ENCODE measurements around the gene FZD2. TPM values are rescaled to one million over a fixed set of nuclear protein-coding genes. Genes with fewer than 3 reads are reported as not detected.
"Not testable (repeated sequence)": the region's sequence is repeated elsewhere in the genome, so short reads cannot be mapped to it uniquely, and the experiment has no call there.

FZD2 gene
- total RNA-seq, 1 experiment from 2014 or later = 11.6 TPM

GRCh38 chr17:44585315-44585714 is 28.0 kb downstream of the FZD2 start:
- Histone ChIP-seq H3K79me2 (ENCODE audit: low read length) (no peaks in the 10 kb centered on the region), H3K4me3 (ENCODE audit: low read length) (no peak overlapping the region), H3K36me3 (ENCODE audit: low read depth, low read length) (no peaks in the 10 kb centered on the region), H3K27ac (ENCODE audit: low read length) (no peak overlapping the region), H3K9ac (ENCODE audit: low read length) (no peak overlapping the region), H3K27me3 (ENCODE audit: low read length) (no peaks in the 10 kb centered on the region), H3K9me2 (replicated peaks; ENCODE audit: low read length) (no peaks in the 10 kb centered on the region), H4K20me1 (ENCODE audit: low read length) (no peaks in the 10 kb centered on the region), H3K9me3 (ENCODE audit: low read length) (no peaks in the 10 kb centered on the region), H3F3A (ENCODE audit: low read length, unreplicated experiment) (no peaks in the 10 kb centered on the region), H3K4me2 (ENCODE audit: low read length) (no peak overlapping the region), H2AFZ (ENCODE audit: low read length) (no peak overlapping the region), H3K4me1 (ENCODE audit: insufficient read depth, low read length) (peaks cover 11% of the 10 kb centered on the region)
- no peak for DNase-seq
- ChIA-PET CTCF (no interaction called here), POLR2A (ENCODE audit: unreplicated experiment) (no interaction called here)
- no TSS peak for BruUV-seq (replicated peaks)
- TF ChIP-seq EZH2phosphoT487 (IDR thresholded peaks at IDR 0.05; ENCODE audit: borderline replicate concordance, low read length) (no peak), CTCF (conservative IDR thresholded peaks at IDR 0.05; ENCODE audit: low read depth, low read length) (no peak), EZH2 (IDR thresholded peaks at IDR 0.05; ENCODE audit: low read length, unreplicated experiment) (no peak)
- ATAC-seq = no peak
- intact Hi-C loops (cut with micrococcal nuclease) = no loop called here

GRCh38 chr17:44587339-44587738 is 30.1 kb downstream of the FZD2 start:
- H3K36me3 ChIP-seq (ENCODE audit: low read depth, low read length) = no peaks in the 10 kb centered on the region
- no peak overlapping the region for H3K27ac ChIP-seq (ENCODE audit: low read length)
- H3K4me1 ChIP-seq (ENCODE audit: insufficient read depth, low read length) = peaks cover 11% of the 10 kb centered on the region
- no peaks in the 10 kb centered on the region for H3K9me2 ChIP-seq (replicated peaks; ENCODE audit: low read length)
- peak overlapping the region; percentile 55 for H3K4me2 ChIP-seq (ENCODE audit: low read length)
- ChIA-PET POLR2A (ENCODE audit: unreplicated experiment) (no interaction called here), CTCF (interaction anchor here (0.6 kb wide), 1 partner anchor 114 kb away, joined by 7 read pairs; no protein-coding TSS in a partner anchor)
- peak; percentile 91 for DNase-seq
- no peaks in the 10 kb centered on the region for H3F3A ChIP-seq (ENCODE audit: low read length, unreplicated experiment)
- H3K9ac ChIP-seq (ENCODE audit: low read length) = no peak overlapping the region
- H2AFZ ChIP-seq (ENCODE audit: low read length) = peak overlapping the region; percentile 55
- TF ChIP-seq EZH2 (IDR thresholded peaks at IDR 0.05; ENCODE audit: low read length, unreplicated experiment) = no peak
- no peak for TF ChIP-seq CTCF (conservative IDR thresholded peaks at IDR 0.05; ENCODE audit: low read depth, low read length)
- no peak for TF ChIP-seq EZH2phosphoT487 (IDR thresholded peaks at IDR 0.05; ENCODE audit: borderline replicate concordance, low read length)
- H3K27me3 ChIP-seq (ENCODE audit: low read length) = no peaks in the 10 kb centered on the region
- BruUV-seq (replicated peaks) = no TSS peak
- intact Hi-C loops (cut with micrococcal nuclease) = no loop called here
- no peaks in the 10 kb centered on the region for H3K9me3 ChIP-seq (ENCODE audit: low read length)
- peak; percentile 100 for ATAC-seq
- no peaks in the 10 kb centered on the region for H3K79me2 ChIP-seq (ENCODE audit: low read length)
- no peaks in the 10 kb centered on the region for H4K20me1 ChIP-seq (ENCODE audit: low read length)
- H3K4me3 ChIP-seq (ENCODE audit: low read length) = no peak overlapping the region

- H2AFZ ChIP-seq (ENCODE audit: low read length) = no peak overlapping the region
- no peak overlapping the region for H3K27ac ChIP-seq (ENCODE audit: low read length)
- H3K4me1 ChIP-seq (ENCODE audit: insufficient read depth, low read length) = peaks cover 11% of the 10 kb centered on the region
- H3K9me2 ChIP-seq (replicated peaks; ENCODE audit: low read length) = no peaks in the 10 kb centered on the region
- H3F3A ChIP-seq (ENCODE audit: low read length, unreplicated experiment) = no peaks in the 10 kb centered on the region
- intact Hi-C loops (cut with micrococcal nuclease) = no loop called here
- H3K27me3 ChIP-seq (ENCODE audit: low read length) = no peaks in the 10 kb centered on the region
- ChIA-PET CTCF (no interaction called here), POLR2A (ENCODE audit: unreplicated experiment) (no interaction called here)
- H3K4me3 ChIP-seq (ENCODE audit: low read length) = no peak overlapping the region
- TF ChIP-seq EZH2phosphoT487 (IDR thresholded peaks at IDR 0.05; ENCODE audit: borderline replicate concordance, low read length) = no peak
- no TSS peak for BruUV-seq (replicated peaks)
- no peaks in the 10 kb centered on the region for H4K20me1 ChIP-seq (ENCODE audit: low read length)
- ATAC-seq (no peak), DNase-seq (no peak)
- no peaks in the 10 kb centered on the region for H3K9me3 ChIP-seq (ENCODE audit: low read length)
- no peak overlapping the region for H3K4me2 ChIP-seq (ENCODE audit: low read length)
- H3K9ac ChIP-seq (ENCODE audit: low read length) = no peak overlapping the region
- no peaks in the 10 kb centered on the region for H3K79me2 ChIP-seq (ENCODE audit: low read length)
- H3K36me3 ChIP-seq (ENCODE audit: low read depth, low read length) = no peaks in the 10 kb centered on the region
Observed at GRCh38 chr17:44589316-44590071, 32.2 kb downstream of the FZD2 start.

GRCh38 chr17:44590072-44590462 is 32.8 kb downstream of the FZD2 start:
- ATAC-seq; H3K36me3 ChIP-seq (ENCODE audit: low read depth, low read length); POLR2A ChIA-PET (ENCODE audit: unreplicated experiment); H3K4me2 ChIP-seq (ENCODE audit: low read length); H3K9ac ChIP-seq (ENCODE audit: low read length); BruUV-seq (replicated peaks); intact Hi-C loops (cut with micrococcal nuclease); H3K27me3 ChIP-seq (ENCODE audit: low read length); H2AFZ ChIP-seq (ENCODE audit: low read length); H4K20me1 ChIP-seq (ENCODE audit: low read length); H3F3A ChIP-seq (ENCODE audit: low read length, unreplicated experiment); H3K79me2 ChIP-seq (ENCODE audit: low read length); H3K9me2 ChIP-seq (replicated peaks; ENCODE audit: low read length); H3K9me3 ChIP-seq (ENCODE audit: low read length); H3K27ac ChIP-seq (ENCODE audit: low read length); H3K4me3 ChIP-seq (ENCODE audit: low read length); CTCF ChIA-PET; DNase-seq: not testable (repeated sequence)
- peaks cover 11% of the 10 kb centered on the region for H3K4me1 ChIP-seq (ENCODE audit: insufficient read depth, low read length)

- H4K20me1 ChIP-seq (ENCODE audit: low read length); BruUV-seq (replicated peaks); CTCF ChIA-PET; H3K27me3 ChIP-seq (ENCODE audit: low read length); intact Hi-C loops (cut with micrococcal nuclease); H3K27ac ChIP-seq (ENCODE audit: low read length); H3F3A ChIP-seq (ENCODE audit: low read length, unreplicated experiment); H3K4me3 ChIP-seq (ENCODE audit: low read length); H3K4me2 ChIP-seq (ENCODE audit: low read length); ATAC-seq; H2AFZ ChIP-seq (ENCODE audit: low read length); H3K79me2 ChIP-seq (ENCODE audit: low read length); POLR2A ChIA-PET (ENCODE audit: unreplicated experiment); H3K9me2 ChIP-seq (replicated peaks; ENCODE audit: low read length); H3K9ac ChIP-seq (ENCODE audit: low read length); DNase-seq; H3K9me3 ChIP-seq (ENCODE audit: low read length); H3K36me3 ChIP-seq (ENCODE audit: low read depth, low read length): not testable (repeated sequence)
- peaks cover 11% of the 10 kb centered on the region for H3K4me1 ChIP-seq (ENCODE audit: insufficient read depth, low read length)
Observed at GRCh38 chr17:44590762-44591161, 33.5 kb downstream of the FZD2 start.

Data from PC-3 (cell line).